GM23338 (cell line): ENCODE measurements around the gene WDCP. TPM values are rescaled to one million over a fixed set of nuclear protein-coding genes. Genes with fewer than 3 reads are reported as not detected.

ENCODE experiments used
- ATAC-seq: fragments of 200-7000 bp; cut with Tn5 transposase; 3 replicates; pipeline ENCODE4 v1.9.1; 2020
- DNase-seq: peaks from one replicate; pipeline ENCODE4 v3.0.0-alpha.2; 2015; ENCODE audit warnings: low spot score
- H2AFZ ChIP-seq: fragments of 200-600 bp; sonication (generic); 2 replicates; pipeline ENCODE4 v1.8.0; 2016; ENCODE audit warnings: antibody characterized with exemption, mild to moderate bottlenecking, moderate library complexity
- H3F3A ChIP-seq: fragments of 200-600 bp; sonication (generic); replicated peaks from 2 replicates; pipeline ENCODE4 v1.8.0; 2017; ENCODE audit warnings: antibody characterized with exemption, mixed run types, low read depth
- H3K27ac ChIP-seq: fragments of 200-600 bp; sonication (generic); 2 replicates; pipeline ENCODE4 v1.6.1; 2016; ENCODE audit warnings: low read depth
- H3K27me3 ChIP-seq: fragments of 200-600 bp; sonication (generic); 2 replicates; pipeline ENCODE4 v1.8.0; 2016; ENCODE audit warnings: mild to moderate bottlenecking, mixed run types, moderate library complexity; ENCODE audit not compliant: insufficient read depth
- H3K36me3 ChIP-seq: fragments of 200-600 bp; sonication (generic); 2 replicates; pipeline ENCODE4 v1.8.0; 2016; ENCODE audit warnings: mild to moderate bottlenecking; ENCODE audit not compliant: insufficient read depth
- H3K4me1 ChIP-seq: fragments of 200-600 bp; sonication (generic); 2 replicates; pipeline ENCODE4 v1.8.0; 2016; ENCODE audit warnings: mild to moderate bottlenecking, moderate library complexity; ENCODE audit not compliant: insufficient read depth
- H3K4me2 ChIP-seq: fragments of 200-600 bp; sonication (generic); 2 replicates; pipeline ENCODE4 v1.7.1; 2017; ENCODE audit warnings: mixed run types
- H3K4me3 ChIP-seq: fragments of 200-600 bp; sonication (generic); 2 replicates; pipeline ENCODE4 v1.6.1; 2016; ENCODE audit warnings: mixed run types
- H3K79me2 ChIP-seq: fragments of 200-600 bp; sonication (generic); replicated peaks from 2 replicates; pipeline ENCODE4 v1.8.0; 2017; ENCODE audit warnings: mild to moderate bottlenecking; ENCODE audit not compliant: insufficient read depth
- H3K9me2 ChIP-seq: fragments of 200-600 bp; sonication (generic); 2 replicates; pipeline ENCODE4 v1.8.0; 2017; ENCODE audit not compliant: insufficient read depth
- H4K20me1 ChIP-seq: fragments of 200-600 bp; sonication (generic); replicated peaks from 2 replicates; pipeline ENCODE4 v1.8.0; 2017; ENCODE audit warnings: mild to moderate bottlenecking; ENCODE audit not compliant: insufficient read depth
- H3K27ac Mint-ChIP-seq: 2 replicates; pipeline ENCODE4 v1.8.0; 2020; ENCODE audit warnings: inconsistent platforms, mild to moderate bottlenecking, moderate library complexity, mixed read lengths
- H3K27me3 Mint-ChIP-seq: 3 replicates; pipeline ENCODE4 v1.8.0; 2022; ENCODE audit warnings: low read depth, mild to moderate bottlenecking, moderate library complexity, mixed read lengths, inconsistent platforms; ENCODE audit not compliant: insufficient read depth, poor library complexity
- H3K36me3 Mint-ChIP-seq: 3 replicates; pipeline ENCODE4 v1.8.0; 2021; ENCODE audit warnings: low read depth, mild to moderate bottlenecking, inconsistent platforms, moderate library complexity, mixed read lengths
- H3K4me1 Mint-ChIP-seq: 3 replicates; pipeline ENCODE4 v1.8.0; 2020; ENCODE audit warnings: mild to moderate bottlenecking, inconsistent platforms, mixed read lengths
- H3K4me3 Mint-ChIP-seq: 3 replicates; pipeline ENCODE4 v1.8.0; 2021; ENCODE audit warnings: moderate library complexity, mild to moderate bottlenecking, inconsistent platforms, mixed read lengths
- H3K9me3 Mint-ChIP-seq: 3 replicates; pipeline ENCODE4 v1.8.0; 2020; ENCODE audit warnings: moderate library complexity, mild to moderate bottlenecking, inconsistent platforms, mixed read lengths
- CREB1 ChIP-seq: fragments of 250-450 bp; sonication (Bioruptor Pico); IDR thresholded peaks from 2 replicates; pipeline ENCODE4 v1.5.0; 2020; ENCODE audit warnings: low read depth, mild to moderate bottlenecking, moderate library complexity
- ETS1 ChIP-seq: IDR thresholded peaks from 2 replicates; pipeline ENCODE4 v1.6.1; 2016; ENCODE audit warnings: antibody characterized with exemption
- EZH2phosphoT487 ChIP-seq: fragments of 200-600 bp; sonication (generic); IDR thresholded peaks from one replicate; pipeline ENCODE4 v1.8.1; 2018; ENCODE audit warnings: antibody characterized with exemption; ENCODE audit not compliant: unreplicated experiment
- JUNB ChIP-seq: IDR thresholded peaks from one replicate; pipeline ENCODE4 v1.6.1; 2016; ENCODE audit warnings: antibody characterized with exemption; ENCODE audit not compliant: unreplicated experiment
- NANOG ChIP-seq: IDR thresholded peaks from 2 replicates; pipeline ENCODE4 v1.6.1; 2016; ENCODE audit warnings: antibody characterized with exemption, borderline replicate concordance
- POLR2AphosphoS5 ChIP-seq: IDR thresholded peaks from 2 replicates; pipeline ENCODE4 v1.6.1; 2016; ENCODE audit warnings: antibody characterized with exemption, low read depth
- REST ChIP-seq: IDR thresholded peaks from one replicate; pipeline ENCODE4 v1.6.1; 2018; ENCODE audit warnings: antibody characterized with exemption; ENCODE audit not compliant: unreplicated experiment
- STAT1 ChIP-seq: IDR thresholded peaks from one replicate; pipeline ENCODE4 v1.6.1; 2016; ENCODE audit warnings: antibody characterized with exemption; ENCODE audit not compliant: unreplicated experiment
- ZNF114 ChIP-seq: fragments of 250-450 bp; sonication (Bioruptor Pico); IDR thresholded peaks from 2 replicates; pipeline ENCODE4 v1.5.0; 2020; ENCODE audit warnings: mild to moderate bottlenecking, moderate library complexity
- ZNF462 ChIP-seq: fragments of 250-450 bp; sonication (Bioruptor Pico); IDR thresholded peaks from 2 replicates; pipeline ENCODE4 v1.5.0; 2020; ENCODE audit warnings: mild to moderate bottlenecking, moderate library complexity
- polyA plus RNA-seq: library from polyadenylated mRNA; unstranded; fragments of >200 nt; fragmentation: Nextera tagmentation; extraction: Ambion mirVana; gene quantifications from 2 replicates; pipeline ENCODE4 v1.2.1, GENCODE V29; 2016
- total RNA-seq: library from RNA; depleted of rRNA; stranded (reverse); fragments of >200 nt; shearing (Covaris generic); gene quantifications from 2 replicates; pipeline ENCODE4 v1.2.3, GENCODE V29; 2014

The WDCP gene
- total and polyA plus RNA-seq, 2 experiments from 2014 or later = 10.5 to 28.6 TPM

- no peak overlapping the region for H3K4me3 ChIP-seq
- no peak overlapping the region for H2AFZ ChIP-seq
- no peak for TF ChIP-seq EZH2phosphoT487
- H3K4me1 ChIP-seq = peaks cover 16% of the 10 kb centered on the region; the same call in 1 of the 2 replicates
- no peaks in the 10 kb centered on the region for H3F3A ChIP-seq
- Mint-ChIP-seq H3K36me3 (peaks cover 14% of the 10 kb centered on the region), H3K27me3 (peaks cover 16% of the 10 kb centered on the region), H3K9me3 (no peaks in the 10 kb centered on the region), H3K27ac (peak overlapping the region; percentile 81), H3K4me3 (no peak overlapping the region; the same call in 2 of the 3 replicates), H3K4me1 (peaks cover 31% of the 10 kb centered on the region)
- H3K79me2 ChIP-seq = no peaks in the 10 kb centered on the region
- no peak for ATAC-seq
- no peak overlapping the region for H3K4me2 ChIP-seq
- H3K36me3 ChIP-seq = no peaks in the 10 kb centered on the region
- H3K27ac ChIP-seq = no peak overlapping the region
- peak; percentile 16 for DNase-seq
- no peaks in the 10 kb centered on the region for H3K9me2 ChIP-seq
- no peaks in the 10 kb centered on the region for H3K27me3 ChIP-seq
- no peaks in the 10 kb centered on the region for H4K20me1 ChIP-seq
Observed at GRCh38 chr2:24018241-24018640, 28.9 kb downstream of the WDCP start.

- no peaks in the 10 kb centered on the region for H3K27me3 ChIP-seq
- Mint-ChIP-seq H3K4me3 (no peak overlapping the region; the same call in 2 of the 3 replicates), H3K4me1 (peaks cover 31% of the 10 kb centered on the region), H3K27me3 (peaks cover 14% of the 10 kb centered on the region), H3K9me3 (no peaks in the 10 kb centered on the region), H3K36me3 (peaks cover 10% of the 10 kb centered on the region), H3K27ac (peak overlapping the region; percentile 81; the same call in 1 of the 2 replicates)
- H3K9me2 ChIP-seq = no peaks in the 10 kb centered on the region
- peaks cover 16% of the 10 kb centered on the region; the same call in 1 of the 2 replicates for H3K4me1 ChIP-seq
- no peak overlapping the region for H3K4me2 ChIP-seq
- no peak for DNase-seq
- no peak overlapping the region for H2AFZ ChIP-seq
- H3K27ac ChIP-seq = no peak overlapping the region
- no peaks in the 10 kb centered on the region for H4K20me1 ChIP-seq
- H3K4me3 ChIP-seq = no peak overlapping the region
- no peaks in the 10 kb centered on the region for H3K36me3 ChIP-seq
- H3F3A ChIP-seq = no peaks in the 10 kb centered on the region
- no peaks in the 10 kb centered on the region for H3K79me2 ChIP-seq
- no peak for ATAC-seq
- TF ChIP-seq STAT1 (no peak), POLR2AphosphoS5 (no peak), ZNF114 (CRISPR knock-in tag) (no peak), ETS1 (no peak), EZH2phosphoT487 (no peak), NANOG (no peak), ZNF462 (no peak), REST (no peak), CREB1 (no peak), JUNB (no peak)
Observed at GRCh38 chr2:24017711-24018110, 29.5 kb downstream of the WDCP start.
